Epidermal melanocyte (primary cell): ENCODE results near the gene LIN7B.
"Not testable (repeated sequence)": the region's sequence is repeated elsewhere in the genome, so short reads cannot be mapped to it uniquely, and the experiment has no call there.

Experiments
- DNase-seq: peaks from one replicate; pipeline ENCODE4 v3.0.0; 2011; ENCODE audit warnings: low spot score; ENCODE audit not compliant: insufficient read length

LIN7B gene

DNA sequence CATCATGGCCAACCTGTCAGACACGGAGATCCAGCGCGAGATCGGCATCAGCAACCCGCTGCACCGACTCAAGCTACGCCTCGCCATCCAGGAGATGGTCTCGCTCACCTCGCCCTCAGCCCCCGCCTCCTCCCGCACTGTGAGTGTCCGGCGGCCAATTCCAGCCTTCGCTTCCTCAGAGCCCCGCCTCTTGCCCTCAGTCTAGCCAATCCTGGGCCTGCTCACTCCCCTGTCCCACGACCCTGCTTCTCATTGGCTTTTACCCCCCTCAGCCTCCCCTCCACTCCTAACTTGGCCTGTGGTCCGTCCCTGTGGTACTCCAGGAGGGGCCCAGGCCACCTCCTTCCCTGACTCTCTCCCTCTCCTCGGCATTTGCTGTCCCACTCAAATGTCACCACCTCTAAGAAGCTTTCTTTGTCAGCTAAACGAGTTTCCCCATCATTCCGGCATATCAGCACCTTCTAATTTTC lies 28.7 kb downstream of the LIN7B start:
- DNase-seq = peak; percentile 98

DNA sequence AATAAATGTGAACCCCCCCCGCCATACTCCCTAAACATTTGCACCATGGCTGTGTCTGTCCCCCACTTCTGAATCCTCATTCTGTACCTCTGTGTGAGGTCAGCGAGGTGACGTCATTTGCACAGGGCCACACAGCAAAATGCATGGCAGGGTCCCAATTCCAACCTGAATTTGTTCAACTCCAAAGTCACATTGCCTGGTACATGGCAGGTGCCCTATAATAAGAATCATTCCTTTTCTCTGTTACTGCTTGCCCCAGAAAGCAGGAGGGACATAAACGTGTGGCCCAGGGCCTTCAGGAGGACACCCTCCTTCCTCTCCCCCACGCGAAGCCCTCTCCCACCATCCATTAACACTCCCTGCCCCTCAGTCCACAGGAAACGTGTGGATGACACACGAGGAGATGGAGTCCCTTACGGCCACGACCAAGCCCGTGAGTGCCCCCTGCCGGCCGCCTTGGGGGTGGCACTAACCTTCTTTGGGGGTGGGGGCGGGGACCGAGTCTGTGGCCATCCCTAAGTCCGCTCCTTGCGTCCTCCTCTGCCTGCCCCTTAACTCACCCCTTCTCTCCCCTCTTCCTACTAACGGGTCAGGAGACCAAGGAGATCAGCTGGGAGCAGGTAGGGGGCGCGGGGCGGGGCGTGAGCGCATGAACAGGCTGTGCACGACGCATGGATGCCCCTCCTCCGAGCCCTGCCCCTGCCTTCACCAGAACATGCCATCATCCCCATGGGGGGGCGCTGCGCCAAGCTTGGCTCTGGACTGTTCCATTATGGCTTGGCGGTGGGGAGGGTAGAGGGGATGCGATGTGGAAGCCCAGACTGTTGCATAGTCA lies 31.6 kb downstream of the LIN7B start:
- DNase-seq = peak; percentile 78

DNA sequence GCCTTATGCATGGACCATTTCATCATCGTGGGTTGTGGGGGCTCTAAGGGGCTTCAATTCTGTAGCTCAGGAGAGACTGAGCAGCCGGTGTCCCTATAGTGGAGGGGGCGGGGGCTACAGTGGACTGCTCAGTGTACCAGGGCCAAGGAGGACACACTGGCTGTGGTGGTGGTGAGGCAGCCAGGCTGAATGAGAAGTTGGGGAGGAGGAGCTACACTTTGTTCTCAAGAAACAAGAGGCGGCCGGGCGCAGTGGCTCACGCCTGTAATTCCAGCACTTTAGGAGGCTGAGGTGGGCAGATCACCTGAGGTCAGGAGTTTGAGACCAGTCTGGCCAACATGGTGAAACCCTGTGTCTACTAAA lies 32.2 kb downstream of the LIN7B start:
- not testable (repeated sequence) for DNase-seq

DNA sequence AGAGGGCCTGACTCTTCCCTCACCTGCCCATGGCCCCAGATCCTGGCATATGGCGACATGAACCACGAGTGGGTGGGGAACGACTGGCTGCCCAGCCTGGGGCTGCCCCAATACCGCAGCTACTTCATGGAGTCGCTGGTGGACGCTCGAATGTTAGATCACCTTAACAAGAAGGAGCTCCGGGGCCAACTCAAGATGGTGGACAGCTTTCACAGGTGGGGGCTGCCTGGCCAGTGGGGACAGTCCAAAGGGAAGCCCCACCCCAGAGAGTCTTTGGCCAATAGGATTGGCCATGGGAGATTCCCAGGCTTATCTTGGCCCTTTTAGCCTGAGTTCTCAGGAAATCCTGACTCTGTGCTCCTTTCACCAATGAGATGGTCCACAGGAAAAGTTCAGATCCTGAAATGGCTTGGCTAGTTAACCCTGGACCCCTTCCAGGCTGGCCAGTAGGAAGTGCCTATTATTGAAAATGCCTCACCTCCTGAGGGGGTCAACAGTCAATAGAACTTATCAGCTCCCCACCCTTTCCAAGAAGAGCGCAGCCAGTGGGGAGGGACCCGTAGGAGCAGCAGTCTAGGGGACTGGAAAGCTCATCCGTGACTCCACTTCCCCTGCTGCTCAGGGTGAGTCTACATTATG lies 34.0 kb downstream of the LIN7B start:
- no peak for DNase-seq

DNA sequence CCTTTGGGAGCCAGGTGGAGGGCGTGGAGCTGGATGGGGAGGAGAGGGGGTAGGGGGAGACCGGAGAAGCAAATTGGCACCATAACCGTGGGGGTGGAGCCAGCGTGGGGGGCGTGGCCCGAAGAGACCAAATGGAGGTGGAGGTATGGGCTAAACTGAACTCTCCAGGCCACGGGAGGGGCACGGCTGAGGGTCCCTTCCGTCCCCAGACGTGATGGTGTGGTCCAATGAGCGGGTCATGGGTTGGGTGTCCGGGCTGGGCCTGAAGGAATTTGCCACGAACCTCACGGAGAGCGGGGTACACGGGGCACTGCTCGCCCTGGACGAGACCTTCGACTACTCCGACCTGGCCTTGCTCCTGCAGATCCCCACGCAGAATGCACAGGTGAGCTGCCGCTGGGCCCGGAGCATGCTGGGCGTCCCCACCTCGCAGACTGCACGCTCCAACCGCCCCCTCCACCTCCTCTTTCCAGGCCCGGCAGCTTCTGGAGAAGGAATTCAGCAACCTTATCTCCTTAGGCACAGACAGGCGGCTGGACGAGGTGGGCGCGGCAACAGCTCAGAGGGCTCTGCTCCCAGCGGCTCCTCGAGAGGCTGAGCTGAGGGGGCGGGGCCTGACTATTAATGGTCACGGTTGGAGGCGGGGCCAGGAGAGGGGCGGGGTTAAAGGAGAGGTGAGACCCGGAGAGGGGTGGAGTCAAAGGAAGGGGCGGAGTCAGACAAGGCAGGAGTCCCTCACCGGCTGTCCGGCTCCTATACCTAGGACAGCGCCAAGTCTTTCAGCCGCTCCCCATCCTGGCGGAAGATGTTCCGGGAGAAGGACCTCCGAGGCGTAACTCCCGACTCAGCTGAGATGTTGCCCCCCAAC lies 34.8 kb downstream of the LIN7B start:
- DNase-seq = peak; percentile 87

DNA sequence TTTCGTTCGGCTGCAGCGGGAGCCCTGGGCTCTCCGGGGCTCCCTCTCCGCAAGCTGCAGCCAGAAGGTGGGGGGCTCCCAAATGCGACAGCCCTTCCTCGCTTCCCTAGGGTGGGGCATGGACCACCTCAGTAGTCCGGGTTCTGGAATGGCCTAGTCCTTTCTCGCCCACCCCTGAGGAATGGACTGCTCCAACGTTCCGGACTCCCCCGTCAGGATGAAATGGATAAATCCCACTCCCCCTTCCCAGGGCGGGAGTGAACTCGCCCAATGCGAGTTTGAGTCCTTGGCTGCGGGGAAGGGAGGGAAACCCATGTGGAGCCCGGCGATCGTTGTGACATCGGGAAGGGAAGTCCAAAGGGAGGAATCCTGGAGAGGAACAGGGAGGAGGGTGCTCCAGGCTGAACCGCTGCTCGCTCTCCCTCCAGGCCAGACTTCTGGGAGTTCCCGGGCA lies 35.5 kb downstream of the LIN7B start:
- DNase-seq = peak; percentile 44

DNA sequence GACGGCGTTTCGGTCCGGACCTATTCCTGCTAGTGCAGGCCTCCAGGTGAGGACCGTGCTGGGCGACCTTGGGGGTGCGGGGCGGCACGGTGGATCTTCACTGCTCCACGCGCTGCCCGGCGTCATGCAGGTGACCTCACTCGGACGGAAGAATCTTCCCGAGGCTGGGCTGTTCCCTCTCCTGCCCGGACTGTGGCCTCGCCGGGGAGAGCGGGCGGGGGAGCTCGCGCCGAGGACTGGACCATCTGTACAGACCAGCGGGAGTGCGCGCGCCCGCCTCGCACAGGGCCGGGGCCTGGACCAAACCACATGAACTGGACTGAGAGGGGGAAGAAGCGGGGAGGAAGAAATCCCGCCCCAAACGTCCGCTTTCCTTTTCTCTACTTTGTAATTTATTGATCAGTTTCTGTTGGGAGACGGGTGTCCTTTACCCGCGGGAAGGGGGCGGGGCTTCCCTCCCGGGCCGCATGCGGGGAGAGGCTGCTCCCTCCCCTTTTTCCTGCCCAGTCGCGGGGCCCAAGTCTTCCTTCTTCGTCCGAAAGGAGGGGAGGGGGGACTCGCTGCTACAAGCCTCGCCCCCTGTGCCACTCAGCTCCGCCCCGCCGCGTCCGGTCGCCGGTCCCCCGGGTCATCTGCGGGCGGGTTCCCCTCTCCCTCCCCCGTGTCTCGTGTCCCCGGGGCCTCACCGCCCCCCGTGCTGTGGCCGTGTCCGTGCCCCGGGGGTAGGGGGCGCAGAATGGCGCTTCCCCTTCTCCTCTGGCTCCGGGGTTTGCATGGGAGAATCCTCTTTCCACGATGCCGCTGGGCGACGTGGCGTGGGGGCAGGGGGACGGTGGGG lies 36.2 kb downstream of the LIN7B start:
- DNase-seq = peak; percentile 86

DNA sequence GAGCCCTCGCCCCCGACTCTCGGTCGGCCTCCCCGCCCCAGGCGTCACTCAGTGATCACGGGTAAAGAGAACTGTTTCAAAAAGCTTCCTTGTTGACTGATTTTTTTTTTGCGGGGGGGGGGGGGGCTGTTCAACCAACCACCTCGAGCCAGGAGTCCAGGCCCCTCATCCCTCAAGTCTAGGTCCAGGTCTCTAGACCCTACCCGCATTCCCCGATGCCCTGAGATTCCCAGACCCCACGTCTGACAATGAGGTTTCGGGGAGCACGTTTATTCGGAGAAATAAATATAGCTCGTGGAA lies 36.7 kb downstream of the LIN7B start:
- peak; percentile 31 for DNase-seq

DNA sequence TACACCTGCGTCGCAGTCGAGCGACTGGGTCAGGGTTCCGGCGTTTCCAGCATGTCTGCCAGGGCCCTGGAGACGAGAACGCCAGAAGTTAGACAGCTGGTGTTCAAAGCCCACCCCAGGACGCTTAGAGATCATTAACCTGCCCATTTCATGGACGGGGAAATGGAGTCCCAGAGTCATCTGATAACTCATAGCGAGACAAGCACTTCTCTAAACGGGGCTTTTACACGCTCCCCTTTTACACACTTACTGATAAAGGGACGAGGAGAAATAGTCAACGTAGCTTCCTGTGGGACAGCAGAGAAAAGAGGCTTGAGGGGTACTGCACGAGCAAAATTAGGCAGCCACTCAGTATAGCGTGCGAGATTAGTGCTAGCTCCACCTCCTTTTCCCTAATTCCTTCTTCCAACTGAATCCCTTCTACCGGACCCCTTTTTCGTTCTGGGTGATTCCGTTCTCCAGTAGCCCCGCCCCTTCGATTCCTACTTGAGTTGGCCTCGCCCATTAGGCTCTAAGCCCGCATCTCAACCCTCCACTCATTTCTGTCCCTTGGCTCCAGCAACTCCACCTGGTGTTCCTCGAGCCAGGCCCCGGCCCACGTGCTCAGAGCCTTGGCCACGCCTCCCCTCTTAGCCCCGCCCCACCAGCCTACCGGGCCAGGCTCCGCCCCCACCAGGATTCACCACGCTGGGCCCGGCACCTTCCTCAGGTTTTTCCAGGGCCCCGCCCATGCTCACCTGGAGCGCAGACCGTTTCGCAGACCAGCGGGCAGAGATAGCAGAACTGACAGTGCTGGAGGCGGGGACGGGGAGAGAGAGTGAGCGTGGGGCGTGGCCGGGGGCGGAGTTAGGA lies 37.3 kb downstream of the LIN7B start:
- DNase-seq = peak; percentile 27

DNA sequence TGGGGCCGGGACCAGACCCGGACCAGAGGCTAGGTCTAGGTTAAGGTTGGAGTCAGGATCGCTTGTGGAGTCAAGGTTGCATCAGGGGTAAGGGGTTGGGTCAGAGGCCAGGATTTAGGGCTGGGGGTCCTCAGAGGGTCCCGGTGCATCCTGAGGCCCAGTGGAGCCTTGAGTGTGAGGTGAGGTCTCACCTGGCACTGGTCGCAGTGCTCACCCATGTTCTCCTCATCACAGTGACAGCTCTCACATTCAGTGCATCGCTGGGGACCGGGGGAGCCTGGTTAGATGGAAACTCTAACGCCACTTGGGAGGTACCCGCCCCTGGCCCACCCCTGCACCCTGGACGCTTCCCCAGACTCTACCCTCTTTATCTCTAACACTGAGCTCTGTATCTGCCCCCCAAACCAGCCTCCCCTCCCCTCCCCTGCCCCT lies 38.0 kb downstream of the LIN7B start:
- no peak for DNase-seq

DNA sequence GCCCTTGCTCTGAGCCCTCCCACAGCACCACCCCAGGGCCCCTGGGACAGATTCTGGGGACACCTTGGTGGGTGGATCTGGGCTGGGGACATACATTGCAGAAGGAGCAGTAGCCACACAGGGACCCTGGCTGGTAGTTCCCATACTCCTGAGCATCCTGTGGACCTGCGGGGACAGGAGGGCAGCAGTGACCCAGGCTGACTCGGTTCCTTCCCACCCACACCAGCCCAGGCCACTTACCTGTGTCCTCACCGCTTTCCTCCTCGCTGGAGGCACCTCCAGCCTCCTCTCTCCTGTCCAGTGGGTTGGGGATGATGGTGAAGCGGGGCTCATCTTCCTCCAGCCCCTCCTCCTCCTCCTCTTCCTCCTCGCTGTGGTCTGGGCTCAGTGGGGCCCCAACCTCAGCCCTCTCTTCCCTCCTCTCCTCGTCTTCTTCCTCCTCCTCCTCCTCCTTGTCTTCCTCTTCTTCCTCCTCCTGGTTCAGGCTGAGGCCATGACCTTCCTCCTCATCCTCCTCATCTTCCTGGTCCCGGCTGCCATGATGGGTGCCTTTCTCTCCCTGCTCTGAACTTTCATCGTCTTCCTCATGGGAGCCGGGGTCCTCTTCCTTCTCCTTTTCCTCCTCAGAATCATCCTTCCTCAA lies 39.1 kb downstream of the LIN7B start:
- no peak for DNase-seq

DNA sequence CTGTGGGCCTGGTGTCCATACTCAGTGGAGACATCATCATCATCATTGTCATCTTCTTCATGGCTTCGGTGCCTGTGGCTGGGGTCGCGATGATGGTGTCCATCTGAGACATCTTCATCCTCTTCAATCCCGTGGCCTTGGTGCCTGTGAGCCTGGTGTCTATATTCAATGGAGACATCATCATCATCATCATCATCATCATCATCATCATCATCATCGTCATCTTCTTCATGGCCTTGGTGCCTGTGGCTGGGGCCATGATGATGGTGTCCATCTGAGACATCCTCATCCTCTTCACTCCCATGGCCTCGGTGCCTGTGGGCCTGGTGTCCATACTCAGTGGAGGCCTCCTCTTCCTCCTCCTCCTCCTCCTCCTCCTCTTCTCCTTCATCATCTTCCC lies 40.1 kb downstream of the LIN7B start:
- no peak for DNase-seq

DNA sequence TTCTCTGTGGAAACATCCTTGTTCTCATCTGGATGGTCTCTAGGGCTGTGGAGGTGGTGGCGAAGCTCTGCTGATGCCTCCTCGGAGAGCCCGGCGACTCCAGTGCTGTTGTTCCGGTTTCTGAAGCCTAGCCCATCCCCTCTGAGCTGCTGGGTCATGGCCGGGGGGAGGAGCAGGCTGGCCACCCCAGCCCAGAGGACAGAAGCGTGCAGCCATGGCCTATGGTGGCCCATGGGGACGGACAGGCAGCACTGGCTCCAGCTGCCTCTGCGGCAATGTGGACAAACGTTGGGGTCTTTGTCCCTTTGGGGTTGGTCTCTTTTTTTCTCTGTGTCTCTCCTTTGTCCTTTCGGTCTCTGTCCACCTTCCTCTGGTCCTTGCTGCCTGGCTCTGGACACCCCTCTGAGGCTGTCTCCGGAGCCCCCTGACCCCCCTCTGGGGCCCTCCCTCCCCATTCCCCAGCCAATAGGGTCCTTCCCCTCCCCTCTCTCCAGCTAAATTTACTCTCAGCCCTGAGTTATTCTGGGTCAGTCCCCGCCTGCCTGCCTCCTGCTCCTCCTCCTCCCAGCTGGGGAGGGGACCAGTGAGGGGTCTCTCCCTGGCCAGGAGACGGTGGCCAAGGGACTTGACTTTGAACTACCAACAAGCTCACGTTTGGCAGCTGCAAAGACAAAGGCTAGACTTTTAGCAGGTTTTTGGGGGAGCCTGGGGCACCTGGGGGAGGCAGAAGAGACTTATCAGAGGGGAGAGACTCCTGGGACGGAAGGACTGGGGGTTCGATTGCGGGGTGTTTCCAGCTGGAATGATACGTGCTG lies 41.0 kb downstream of the LIN7B start, which contains the start of gene HRC:
Gene HRC, minus strand, starts transcription at position 392 of the 815 bp plus-strand sequence. Its CDS starts 159 bp downstream, at position 233.
- DNase-seq = no peak

DNA sequence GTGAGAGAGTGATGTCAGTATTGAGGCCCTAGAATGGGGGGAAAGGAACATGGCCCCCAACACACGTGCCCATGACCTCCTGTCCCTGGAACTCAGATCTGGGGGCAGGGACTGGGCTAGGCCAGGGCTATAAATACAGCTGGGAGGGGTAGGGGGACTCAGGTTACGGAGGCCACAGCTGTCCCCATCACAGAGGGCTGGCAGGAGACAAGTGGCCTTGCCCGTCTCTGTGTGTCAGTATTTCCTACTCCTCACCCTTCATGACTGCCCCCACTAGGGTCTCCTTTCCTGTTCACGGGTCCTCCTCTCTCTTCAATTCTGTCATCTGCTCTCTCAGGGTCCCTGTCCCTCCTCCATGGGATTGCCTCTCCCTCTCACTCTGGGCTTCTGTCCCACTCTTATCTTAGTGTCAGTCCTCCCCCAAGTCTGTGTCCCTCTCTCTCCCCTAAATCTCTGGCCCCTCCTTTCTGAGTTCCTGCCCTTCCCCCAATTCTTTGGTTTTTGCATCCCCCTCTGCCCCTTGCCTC lies 41.7 kb downstream of the LIN7B start:
- DNase-seq = no peak

DNA sequence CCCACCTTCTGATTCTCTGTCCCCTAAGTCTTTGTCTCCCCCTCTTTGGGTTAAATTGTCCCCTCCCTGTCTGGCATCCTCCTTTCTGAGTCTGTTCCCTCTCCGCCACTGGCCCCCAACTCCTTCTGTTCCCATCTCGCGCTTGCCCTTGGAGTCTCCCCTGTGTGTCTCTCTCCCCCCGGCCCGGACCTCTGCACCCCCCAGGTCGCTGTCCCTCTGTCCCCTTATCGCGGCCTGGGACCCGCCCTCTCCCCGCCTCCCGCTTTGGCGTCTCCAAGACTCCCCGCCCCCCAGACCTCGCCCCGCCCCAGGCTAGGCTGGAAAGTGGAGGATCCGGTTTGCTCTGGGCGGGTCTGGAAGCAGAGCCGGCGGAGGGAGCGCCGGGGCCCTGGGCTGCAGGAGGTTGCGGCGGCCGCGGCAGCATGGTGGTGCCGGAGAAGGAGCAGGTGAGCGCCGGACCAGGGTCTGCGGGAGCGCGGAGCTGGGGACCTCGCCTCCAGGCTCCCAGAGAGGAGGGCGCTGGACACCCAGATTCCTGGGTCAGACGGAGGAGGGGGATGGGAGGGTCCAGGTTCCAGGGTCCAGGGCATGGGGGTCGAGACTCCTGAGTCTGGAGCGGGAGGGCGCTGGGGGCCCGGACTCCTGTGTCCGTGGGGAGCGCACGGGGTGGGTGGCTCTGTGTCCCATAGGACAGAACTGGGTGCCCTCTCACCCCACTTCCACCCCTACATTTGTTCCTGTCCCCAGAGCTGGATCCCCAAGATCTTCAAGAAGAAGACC lies 43.5 kb downstream of the LIN7B start, which contains the start of gene TRPM4:
Gene TRPM4, plus strand, starts transcription at position 348 of the 780 bp plus-strand sequence. Its CDS starts 75 bp downstream, at position 423.
- DNase-seq = peak; percentile 82

DNA sequence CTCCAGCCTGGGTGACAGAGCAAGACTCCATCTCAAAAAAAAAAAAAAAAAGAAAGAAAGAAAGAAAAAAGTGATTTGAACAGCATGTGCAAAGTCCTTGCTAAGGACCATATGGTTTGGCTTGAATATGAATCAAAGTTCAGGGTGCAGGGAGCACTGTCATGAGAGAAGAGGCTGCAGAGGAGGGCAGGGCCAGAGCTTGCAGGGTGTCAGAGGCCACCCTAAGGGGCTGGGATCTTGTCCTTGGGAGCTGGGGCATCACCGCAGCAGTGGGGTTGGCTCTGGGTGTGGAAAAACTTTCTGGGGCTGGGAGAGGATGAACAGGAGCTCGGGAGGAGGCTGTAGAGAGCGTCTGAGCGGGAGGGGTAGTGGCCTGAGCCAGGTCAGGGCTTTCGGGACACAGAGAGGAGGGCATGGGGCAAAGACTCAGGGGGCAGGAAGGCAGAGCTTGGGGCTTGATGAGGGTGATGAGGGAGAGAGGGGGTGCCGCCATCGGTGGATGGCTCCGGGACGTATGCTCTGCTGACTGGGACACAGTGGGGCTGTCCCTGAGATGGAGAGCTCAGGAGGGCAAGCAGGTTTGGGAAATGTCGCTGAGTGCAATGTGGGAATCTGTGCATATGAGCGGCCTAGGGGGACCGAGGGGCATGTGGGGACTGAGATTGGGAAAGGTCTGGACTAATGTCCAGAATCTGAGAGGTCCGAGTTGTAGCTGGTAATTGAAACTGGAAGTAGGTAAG lies 46.5 kb downstream of the LIN7B start:
- no peak for DNase-seq

DNA sequence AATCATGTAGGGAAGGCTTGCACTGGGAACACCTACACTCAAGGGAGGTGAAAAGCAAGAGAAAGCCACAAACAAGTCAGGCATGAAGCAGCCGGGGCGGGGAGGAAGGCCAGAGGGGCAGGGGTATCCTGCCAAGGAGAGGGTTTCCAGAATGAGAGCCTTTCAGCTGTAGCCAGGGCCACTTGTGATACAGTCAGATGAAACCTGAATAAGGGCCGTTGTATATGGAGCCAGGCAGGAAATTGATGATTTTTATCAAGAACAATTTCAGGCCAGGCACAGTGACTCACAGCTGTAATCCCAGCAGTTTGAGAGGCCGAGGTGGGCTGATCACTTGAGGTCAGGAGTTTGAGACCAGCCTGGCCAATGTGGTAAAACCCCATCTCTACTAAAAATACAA lies 47.8 kb downstream of the LIN7B start:
- DNase-seq = no peak
